Activated naive CD8-positive, alpha-beta T cell treated with anti-CD3 and anti-CD28 coated beads for 36 hours (primary cell): ENCODE results near the gene ANKRD29. TPM values are rescaled to one million over a fixed set of nuclear protein-coding genes. Genes with fewer than 3 reads are reported as not detected.
A peak's percentile ranks its signal among the peaks of the same experiment; 100 is the strongest.

Experiments used
- DNase-seq: peaks from one replicate; pipeline ENCODE4 v3.0.0; 2021
- H3K27ac Mint-ChIP-seq: one replicate; pipeline ENCODE4 v1.8.0; 2022; ENCODE audit warnings: mild to moderate bottlenecking, moderate library complexity, mixed read lengths
- H3K27me3 Mint-ChIP-seq: one replicate; pipeline ENCODE4 v1.8.0; 2022; ENCODE audit warnings: mild to moderate bottlenecking, mixed read lengths
- H3K36me3 Mint-ChIP-seq: one replicate; pipeline ENCODE4 v1.8.0; 2021; ENCODE audit warnings: mild to moderate bottlenecking, mixed read lengths
- H3K4me1 Mint-ChIP-seq: one replicate; pipeline ENCODE4 v1.8.0; 2021; ENCODE audit warnings: mixed read lengths
- H3K4me3 Mint-ChIP-seq: one replicate; pipeline ENCODE4 v1.8.0; 2022; ENCODE audit warnings: mild to moderate bottlenecking, moderate library complexity, mixed read lengths
- H3K9me3 Mint-ChIP-seq: one replicate; pipeline ENCODE4 v1.8.0; 2022; ENCODE audit warnings: mixed read lengths
- total RNA-seq, 2 experiments: library from RNA; stranded (reverse); gene quantifications; one replicate each; pipeline ENCODE4 v1.2.3, GENCODE V29; 2021

The ANKRD29 gene, protein sequence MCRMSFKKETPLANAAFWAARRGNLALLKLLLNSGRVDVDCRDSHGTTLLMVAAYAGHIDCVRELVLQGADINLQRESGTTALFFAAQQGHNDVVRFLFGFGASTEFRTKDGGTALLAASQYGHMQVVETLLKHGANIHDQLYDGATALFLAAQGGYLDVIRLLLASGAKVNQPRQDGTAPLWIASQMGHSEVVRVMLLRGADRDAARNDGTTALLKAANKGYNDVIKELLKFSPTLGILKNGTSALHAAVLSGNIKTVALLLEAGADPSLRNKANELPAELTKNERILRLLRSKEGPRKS
- not detected for total RNA-seq

DNA sequence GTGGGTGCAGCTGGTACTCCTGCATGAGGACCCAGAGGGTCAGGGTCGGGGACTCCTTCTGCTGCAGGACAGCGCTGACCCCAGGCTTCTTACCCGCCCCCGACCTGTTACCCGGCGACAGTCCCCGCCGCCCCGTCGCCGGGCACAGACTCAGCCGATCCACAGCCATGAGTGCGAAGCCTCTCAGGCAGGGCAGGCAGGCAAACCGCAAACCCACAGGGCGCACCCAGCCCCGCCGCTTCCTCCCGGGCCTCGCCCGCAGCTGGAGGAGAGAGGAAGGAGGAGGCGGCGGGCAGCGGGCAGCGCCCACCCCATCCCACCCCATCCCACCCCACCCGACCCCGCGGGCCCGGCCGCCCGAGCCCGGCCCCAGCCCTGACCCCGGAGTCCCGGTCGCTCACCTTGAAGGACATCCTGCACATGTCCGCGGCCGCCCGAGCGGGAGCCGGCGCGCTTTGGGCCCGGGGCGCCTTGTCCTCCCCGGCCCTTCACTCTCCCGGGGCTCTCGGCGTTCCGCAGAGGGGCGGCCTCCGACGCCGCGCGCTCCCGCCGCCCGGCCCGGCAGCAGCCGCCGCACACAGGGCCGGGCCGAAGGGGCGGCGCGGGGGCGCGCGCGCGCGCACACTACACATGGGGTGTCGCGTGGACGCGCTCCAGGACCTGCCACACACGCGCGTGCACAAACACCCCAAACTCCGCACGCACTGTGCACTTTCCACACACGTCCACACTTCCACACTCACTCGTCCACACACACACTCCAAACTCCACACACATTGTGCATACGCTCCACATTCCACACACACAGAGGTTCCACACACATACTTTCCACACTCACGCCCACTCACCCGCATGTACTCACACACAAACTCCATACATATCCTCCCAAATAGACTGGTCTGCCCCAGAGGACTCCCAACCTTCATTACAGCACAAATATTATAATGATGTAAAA is at the start of gene ANKRD29:
Gene ANKRD29 (minus strand): TSS at position 603 of the 955 bp plus-strand sequence. CDS start 181 bp downstream, at position 422.
- Mint-ChIP-seq H3K36me3 (no peaks in the 10 kb centered on the region), H3K27me3 (peaks cover 40% of the 10 kb centered on the region), H3K4me1 (peaks cover 14% of the 10 kb centered on the region), H3K9me3 (no peaks in the 10 kb centered on the region), H3K27ac (peak within 1 kb of the TSS; percentile 10), H3K4me3 (peak within 1 kb of the TSS; percentile 78)
- DNase-seq, result peak; percentile 59

DNA sequence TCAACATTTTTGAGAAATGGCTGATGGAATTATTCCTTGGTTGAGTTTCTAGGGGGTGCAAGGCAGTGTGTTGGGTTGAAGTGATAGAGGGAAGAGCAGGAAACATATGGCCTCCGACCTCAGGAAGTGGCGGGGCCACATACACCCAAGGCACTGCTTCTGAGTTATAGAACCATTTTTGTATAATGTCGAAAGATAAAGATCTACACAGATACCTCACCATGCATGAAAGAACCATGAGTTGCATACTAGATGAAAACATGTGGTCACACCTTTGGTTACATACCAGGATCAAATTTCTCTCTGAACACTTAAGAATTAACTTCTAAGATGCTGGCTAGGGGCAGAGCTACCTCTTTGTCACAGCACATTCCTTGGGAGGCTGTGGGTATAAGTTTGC is 49.7 kb upstream of the ANKRD29 start:
- no peak for DNase-seq
- Mint-ChIP-seq H3K4me3 (no peak overlapping the region), H3K4me1 (peaks cover 10% of the 10 kb centered on the region), H3K27ac (no peak overlapping the region), H3K27me3 (no peaks in the 10 kb centered on the region), H3K36me3 (peaks cover 2% of the 10 kb centered on the region), H3K9me3 (no peaks in the 10 kb centered on the region)

DNA sequence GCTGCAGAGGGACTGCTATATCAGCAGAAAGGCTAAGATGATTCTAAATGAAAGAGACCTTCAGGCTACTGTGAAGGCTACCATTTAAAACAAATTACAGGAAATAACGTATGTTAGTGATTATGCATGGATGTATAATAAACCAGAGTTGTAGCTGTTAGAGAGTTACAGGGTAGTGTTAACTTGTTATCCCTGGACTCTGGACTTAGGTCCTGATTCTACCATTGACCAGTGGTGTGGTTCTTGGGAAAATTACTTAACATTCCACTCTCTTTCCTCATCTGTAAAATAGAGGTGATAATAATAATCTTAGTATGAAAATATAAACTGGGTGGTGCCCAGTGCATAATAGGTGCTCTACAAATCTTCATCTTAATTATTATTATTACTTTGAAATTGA is 48.7 kb upstream of the ANKRD29 start:
- DNase-seq, result no peak
- Mint-ChIP-seq H3K9me3 (peaks cover 5% of the 10 kb centered on the region), H3K36me3 (peaks cover 2% of the 10 kb centered on the region), H3K27me3 (peaks cover 3% of the 10 kb centered on the region), H3K4me1 (peaks cover 10% of the 10 kb centered on the region), H3K4me3 (no peak overlapping the region), H3K27ac (no peak overlapping the region)

DNA sequence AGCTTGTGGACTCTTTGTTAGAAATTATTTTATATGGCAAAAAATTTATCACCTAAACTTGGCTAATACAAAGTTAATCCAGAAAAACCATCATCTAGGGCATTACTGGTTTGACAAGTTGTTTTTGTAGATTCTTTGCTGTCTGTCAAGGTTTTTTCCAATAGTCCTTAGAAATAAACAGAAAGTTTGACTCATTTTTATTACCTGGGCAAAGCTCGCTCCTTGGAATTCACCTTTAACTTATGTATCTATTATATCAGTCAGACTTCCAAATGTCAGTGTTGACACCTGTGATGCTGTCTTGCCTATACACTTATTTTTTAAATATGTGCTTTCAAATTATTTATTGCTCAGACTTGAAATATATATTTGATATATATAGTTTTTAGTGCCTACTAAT is 48.2 kb upstream of the ANKRD29 start:
- H3K27ac Mint-ChIP-seq, result no peak overlapping the region

DNA sequence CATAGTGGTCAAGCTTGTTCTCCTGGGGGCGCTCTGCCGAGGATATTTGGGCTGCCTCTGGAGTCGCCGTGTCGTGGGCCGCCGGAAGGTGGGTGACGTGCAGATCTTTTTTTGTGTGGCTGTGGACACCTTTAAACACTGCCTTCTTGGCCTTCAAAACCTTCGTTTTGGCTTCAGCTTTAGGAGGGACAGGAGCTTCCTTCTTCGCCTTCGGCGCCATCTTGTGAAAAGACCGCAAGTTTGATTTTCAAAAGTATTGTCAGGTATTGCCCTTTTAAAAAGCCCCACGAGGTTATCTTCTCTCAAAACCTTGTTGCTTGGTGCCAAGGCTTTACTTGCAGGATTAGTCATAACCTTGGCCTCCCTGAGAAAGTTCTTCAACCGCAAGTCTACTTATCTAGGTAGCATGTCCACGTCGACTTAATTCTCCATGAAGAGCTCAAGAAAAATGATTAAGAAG is 47.4 kb upstream of the ANKRD29 start:
- H3K36me3 Mint-ChIP-seq, result peaks cover 2% of the 10 kb centered on the region
- peaks cover 3% of the 10 kb centered on the region for H3K27me3 Mint-ChIP-seq
- H3K27ac Mint-ChIP-seq, result no peak overlapping the region
- peaks cover 5% of the 10 kb centered on the region for H3K9me3 Mint-ChIP-seq
- no peak for DNase-seq
- H3K4me1 Mint-ChIP-seq, result peaks cover 10% of the 10 kb centered on the region
- H3K4me3 Mint-ChIP-seq, result no peak overlapping the region

More for the DNA sequence above, 48.2 kb upstream of the ANKRD29 start:
- Mint-ChIP-seq H3K36me3 (peaks cover 2% of the 10 kb centered on the region), H3K4me1 (peaks cover 10% of the 10 kb centered on the region), H3K9me3 (peaks cover 5% of the 10 kb centered on the region), H3K27me3 (peaks cover 3% of the 10 kb centered on the region), H3K4me3 (no peak overlapping the region)
- DNase-seq, result no peak

DNA sequence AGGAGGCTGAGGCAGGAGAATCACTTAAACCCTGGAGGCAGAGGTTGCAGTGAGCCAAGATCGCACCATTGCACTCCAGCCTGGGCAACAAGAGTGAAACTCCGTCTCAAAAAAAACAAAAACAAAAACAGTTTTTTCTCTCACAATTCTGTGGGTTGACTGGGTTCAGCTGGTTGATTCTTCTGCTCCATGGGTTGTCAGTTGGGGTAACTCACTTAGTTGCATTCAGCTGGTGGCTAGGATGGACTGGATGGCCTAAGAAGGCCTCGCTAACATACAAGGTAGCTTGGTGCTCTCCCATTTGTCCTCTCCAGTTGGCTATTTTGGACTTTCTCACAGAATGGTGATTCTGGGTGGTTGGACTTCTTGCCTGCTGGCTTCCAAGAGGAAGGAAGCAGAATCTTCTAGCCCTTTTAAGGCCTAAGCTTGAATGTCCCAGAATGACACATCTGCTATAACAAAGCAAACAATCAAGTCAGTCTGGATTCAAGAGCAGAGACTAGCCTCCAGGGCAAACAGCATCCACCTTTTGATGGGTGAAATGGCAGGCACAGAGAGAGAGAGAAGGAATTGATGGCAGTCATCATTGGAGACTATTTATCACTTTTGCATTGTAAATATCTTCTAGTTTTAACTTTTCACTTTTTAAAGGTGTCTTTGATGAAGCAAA is 44.4 kb upstream of the ANKRD29 start:
- peaks cover 2% of the 10 kb centered on the region for H3K36me3 Mint-ChIP-seq
- H3K9me3 Mint-ChIP-seq, result peaks cover 5% of the 10 kb centered on the region
- no peak overlapping the region for H3K4me3 Mint-ChIP-seq
- no peaks in the 10 kb centered on the region for H3K4me1 Mint-ChIP-seq
- no peak for DNase-seq
- no peak overlapping the region for H3K27ac Mint-ChIP-seq
- H3K27me3 Mint-ChIP-seq, result peaks cover 12% of the 10 kb centered on the region

DNA sequence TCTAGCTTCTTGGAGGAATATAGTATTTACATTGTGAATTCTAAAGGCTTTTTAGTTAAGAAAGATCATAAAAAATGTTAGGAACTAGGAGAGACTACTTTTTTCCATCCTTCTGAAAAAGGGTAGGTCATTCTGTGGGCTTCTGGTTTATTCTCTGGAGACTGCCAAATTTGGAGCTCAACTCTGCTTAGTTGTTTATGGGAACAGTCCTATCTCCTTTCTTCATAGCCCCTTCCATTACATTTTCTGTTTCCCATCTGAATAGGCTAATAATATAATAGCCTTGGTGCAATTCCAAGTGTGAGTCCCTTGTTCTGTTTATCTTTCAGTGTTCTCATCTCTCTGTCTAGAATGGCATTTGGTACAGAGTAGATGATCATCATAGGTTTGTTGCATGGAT is 42.1 kb upstream of the ANKRD29 start:
- Mint-ChIP-seq H3K4me3 (no peak overlapping the region), H3K9me3 (peaks cover 5% of the 10 kb centered on the region), H3K4me1 (no peaks in the 10 kb centered on the region), H3K27ac (no peak overlapping the region), H3K36me3 (peaks cover 2% of the 10 kb centered on the region), H3K27me3 (peaks cover 18% of the 10 kb centered on the region)
- DNase-seq, result no peak

DNA sequence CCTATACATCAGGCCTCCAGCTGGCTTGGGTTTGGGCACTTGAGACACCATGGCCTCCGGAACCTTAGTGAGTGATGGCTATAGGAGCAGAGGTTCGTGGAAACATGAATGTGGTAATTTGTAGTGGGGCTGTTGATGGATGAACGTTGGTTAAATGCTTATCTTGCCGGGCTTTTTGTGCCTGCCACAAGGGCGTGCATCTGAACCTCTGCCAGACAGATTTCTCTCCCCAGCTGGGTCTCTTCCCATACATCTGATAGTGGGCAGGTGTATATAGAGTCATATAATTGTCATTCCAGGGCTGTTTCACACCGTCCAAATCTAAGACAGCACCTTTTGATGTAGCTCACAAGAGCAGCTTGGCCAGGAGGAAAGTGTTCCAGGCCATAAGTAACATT is 41.3 kb upstream of the ANKRD29 start:
- no peak overlapping the region for H3K4me3 Mint-ChIP-seq
- H3K27ac Mint-ChIP-seq, result no peak overlapping the region
- H3K4me1 Mint-ChIP-seq, result no peaks in the 10 kb centered on the region
- peaks cover 18% of the 10 kb centered on the region for H3K27me3 Mint-ChIP-seq
- peaks cover 5% of the 10 kb centered on the region for H3K9me3 Mint-ChIP-seq
- H3K36me3 Mint-ChIP-seq, result peaks cover 2% of the 10 kb centered on the region
- no peak for DNase-seq

DNA sequence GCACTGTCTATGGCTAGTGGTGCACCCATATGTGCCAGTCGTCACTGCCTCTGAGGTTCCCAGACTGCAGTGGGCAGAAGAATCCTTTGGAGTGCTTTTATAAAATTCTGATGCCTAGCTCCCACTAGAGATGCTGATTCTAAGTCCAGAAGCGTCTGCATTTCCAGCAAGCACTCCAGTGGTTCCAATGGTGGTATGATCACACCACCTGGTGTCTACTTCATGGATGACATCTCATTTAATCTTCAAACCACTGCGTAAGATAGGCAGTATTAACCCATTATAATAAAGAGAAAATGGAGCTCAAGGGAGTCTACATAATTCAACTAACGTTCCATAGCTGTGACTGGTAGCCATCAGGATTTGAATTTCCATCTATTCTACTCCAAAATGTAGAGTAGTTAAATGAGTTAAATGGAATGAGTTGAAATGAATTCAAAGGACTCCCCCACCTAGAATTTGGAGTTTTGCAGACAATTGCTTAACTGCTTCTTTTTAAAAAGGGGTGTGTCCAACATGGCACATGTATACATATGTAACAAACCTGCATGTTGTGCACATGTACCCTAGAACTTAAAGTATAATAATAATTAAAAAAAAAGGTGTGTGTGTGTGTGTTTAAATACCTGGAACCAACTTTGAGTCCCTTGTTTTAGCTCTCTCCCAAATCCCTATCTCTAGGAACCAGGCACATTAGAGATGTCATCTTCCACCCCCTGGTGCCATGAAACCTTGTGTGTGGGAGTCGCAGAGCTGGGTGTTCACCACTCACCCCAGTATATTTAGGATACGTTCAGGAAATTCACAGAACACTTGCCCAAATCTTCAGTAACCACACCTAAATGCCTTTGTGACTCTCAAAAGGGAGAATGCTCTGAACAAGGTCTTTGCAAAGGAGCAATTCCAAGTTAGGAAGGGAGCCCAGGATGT is 40.6 kb upstream of the ANKRD29 start:
- no peak overlapping the region for H3K27ac Mint-ChIP-seq
- peaks cover 5% of the 10 kb centered on the region for H3K9me3 Mint-ChIP-seq
- peaks cover 18% of the 10 kb centered on the region for H3K27me3 Mint-ChIP-seq
- H3K4me3 Mint-ChIP-seq, result no peak overlapping the region
- no peaks in the 10 kb centered on the region for H3K4me1 Mint-ChIP-seq
- H3K36me3 Mint-ChIP-seq, result peaks cover 2% of the 10 kb centered on the region
- no peak for DNase-seq

DNA sequence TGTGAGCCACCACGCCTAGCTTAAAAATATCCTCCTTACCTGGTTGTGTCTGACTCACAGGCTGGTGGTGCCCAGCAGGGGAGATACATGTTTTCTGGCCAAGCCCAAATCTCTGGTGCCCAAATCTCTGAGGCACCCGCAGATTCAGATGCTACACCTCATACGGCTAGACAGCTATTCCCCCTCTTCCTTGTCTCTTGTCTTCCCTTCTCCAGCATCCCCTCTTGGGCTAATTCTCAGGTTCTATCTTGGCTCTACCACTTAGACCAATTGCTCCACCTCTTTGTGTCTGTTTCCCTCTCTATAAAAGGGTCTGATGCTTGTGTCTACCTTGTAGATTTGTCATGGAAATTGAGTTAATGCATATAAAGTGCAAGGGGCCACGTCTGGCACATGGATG is 39.9 kb upstream of the ANKRD29 start:
- Mint-ChIP-seq H3K27ac (no peak overlapping the region), H3K4me3 (no peak overlapping the region), H3K27me3 (peaks cover 18% of the 10 kb centered on the region), H3K4me1 (no peaks in the 10 kb centered on the region), H3K36me3 (no peaks in the 10 kb centered on the region), H3K9me3 (peaks cover 5% of the 10 kb centered on the region)
- DNase-seq, result no peak

DNA sequence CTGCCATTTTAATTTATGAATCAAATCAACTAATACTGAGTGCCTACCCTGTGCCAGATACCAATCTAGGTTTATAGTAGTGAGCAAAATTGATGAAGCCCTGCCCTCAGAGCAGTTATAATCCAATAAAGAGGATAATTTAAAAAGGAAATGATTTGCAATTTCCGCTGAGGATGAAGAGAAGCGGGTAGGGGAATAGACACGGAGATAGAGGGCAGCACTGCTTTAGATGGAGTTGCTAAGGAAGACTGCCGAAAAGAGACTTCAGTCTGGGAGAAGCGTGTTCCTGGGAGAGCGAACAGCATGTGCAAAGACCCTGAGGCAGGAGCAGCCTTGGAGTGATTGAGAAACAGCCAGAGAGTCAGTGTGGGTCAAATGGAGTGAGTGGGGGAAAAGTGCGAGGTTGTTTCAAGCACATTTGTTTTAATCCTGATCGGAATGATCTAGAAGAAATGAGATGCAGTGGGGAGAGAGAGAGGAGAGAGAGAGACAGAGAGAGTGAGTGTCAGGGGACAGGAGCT is 38.9 kb upstream of the ANKRD29 start:
- DNase-seq, result no peak
- Mint-ChIP-seq H3K4me1 (no peaks in the 10 kb centered on the region), H3K27me3 (peaks cover 16% of the 10 kb centered on the region), H3K4me3 (no peak overlapping the region), H3K36me3 (no peaks in the 10 kb centered on the region), H3K27ac (no peak overlapping the region), H3K9me3 (peaks cover 1% of the 10 kb centered on the region)

DNA sequence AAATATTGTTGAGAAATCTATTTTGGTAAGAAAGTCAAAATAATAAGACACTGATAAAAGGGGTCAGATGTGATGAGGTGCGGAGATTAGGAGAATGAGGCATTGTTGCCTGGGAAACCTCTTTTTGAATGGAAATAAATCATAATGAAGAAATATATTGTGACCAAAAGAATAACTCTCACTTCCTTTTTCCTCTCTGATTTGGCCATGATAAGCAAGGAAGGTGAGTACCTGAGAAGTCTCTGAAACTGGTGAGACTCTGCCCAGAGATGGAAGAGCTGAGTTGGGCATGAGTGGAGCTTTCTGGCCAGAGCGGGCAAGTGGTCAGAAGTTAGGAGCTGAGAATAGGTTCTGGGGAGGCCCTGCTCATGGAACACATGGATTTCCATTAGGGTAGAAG is 38.3 kb upstream of the ANKRD29 start:
- H3K27me3 Mint-ChIP-seq, result peaks cover 16% of the 10 kb centered on the region
- H3K4me1 Mint-ChIP-seq, result no peaks in the 10 kb centered on the region
- no peaks in the 10 kb centered on the region for H3K36me3 Mint-ChIP-seq
- H3K9me3 Mint-ChIP-seq, result no peaks in the 10 kb centered on the region
- H3K4me3 Mint-ChIP-seq, result no peak overlapping the region
- no peak for DNase-seq
- H3K27ac Mint-ChIP-seq, result no peak overlapping the region

DNA sequence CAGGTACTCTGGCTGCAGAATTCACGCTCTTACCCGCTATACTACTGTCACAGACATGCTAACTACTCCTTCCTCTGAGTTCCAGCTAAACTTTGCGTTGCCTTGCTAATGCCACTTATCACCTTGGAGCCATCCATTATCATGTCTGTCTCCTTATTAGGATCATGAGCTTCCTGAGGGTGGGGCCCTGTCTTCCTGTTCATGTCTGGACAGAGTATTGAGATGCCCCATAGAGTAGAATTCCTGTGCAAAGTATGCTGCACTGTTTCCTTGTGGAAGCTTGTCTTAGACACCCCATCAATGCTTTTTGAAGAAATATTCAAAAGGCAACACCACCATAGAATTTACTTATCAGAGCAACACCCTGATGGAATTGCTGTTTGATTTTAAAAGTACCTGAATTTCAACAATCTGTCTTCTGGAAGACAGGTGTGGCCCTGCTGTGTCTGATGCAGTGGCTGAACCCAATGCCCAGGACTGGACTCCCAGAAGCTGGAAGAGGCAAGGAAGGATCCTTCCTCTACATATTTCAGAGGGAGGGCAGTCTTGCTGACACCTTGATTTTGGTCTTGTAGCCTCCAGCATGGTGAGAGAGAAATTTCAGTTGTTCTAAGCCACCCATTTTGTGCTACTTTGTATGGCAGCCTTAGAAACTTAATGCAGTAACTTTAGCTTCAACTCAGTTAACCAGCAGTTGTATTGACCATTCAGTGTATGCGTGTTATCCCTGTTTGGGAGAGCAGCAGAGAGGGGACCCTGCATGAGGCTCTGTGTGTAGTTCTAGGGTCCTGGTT is 32.1 kb upstream of the ANKRD29 start:
- peaks cover 11% of the 10 kb centered on the region for H3K27me3 Mint-ChIP-seq
- no peak overlapping the region for H3K27ac Mint-ChIP-seq
- no peaks in the 10 kb centered on the region for H3K36me3 Mint-ChIP-seq
- H3K4me3 Mint-ChIP-seq, result no peak overlapping the region
- H3K4me1 Mint-ChIP-seq, result no peaks in the 10 kb centered on the region
- H3K9me3 Mint-ChIP-seq, result no peaks in the 10 kb centered on the region
- no peak for DNase-seq
